Measurements from ENCODE around the gene SERP1. TPM values are rescaled to one million over a fixed set of nuclear protein-coding genes. Genes with fewer than 3 reads are reported as not detected.

Gene SERP1
- total RNA-seq, 1 experiment from 2014 or later = 144 TPM

DNA sequence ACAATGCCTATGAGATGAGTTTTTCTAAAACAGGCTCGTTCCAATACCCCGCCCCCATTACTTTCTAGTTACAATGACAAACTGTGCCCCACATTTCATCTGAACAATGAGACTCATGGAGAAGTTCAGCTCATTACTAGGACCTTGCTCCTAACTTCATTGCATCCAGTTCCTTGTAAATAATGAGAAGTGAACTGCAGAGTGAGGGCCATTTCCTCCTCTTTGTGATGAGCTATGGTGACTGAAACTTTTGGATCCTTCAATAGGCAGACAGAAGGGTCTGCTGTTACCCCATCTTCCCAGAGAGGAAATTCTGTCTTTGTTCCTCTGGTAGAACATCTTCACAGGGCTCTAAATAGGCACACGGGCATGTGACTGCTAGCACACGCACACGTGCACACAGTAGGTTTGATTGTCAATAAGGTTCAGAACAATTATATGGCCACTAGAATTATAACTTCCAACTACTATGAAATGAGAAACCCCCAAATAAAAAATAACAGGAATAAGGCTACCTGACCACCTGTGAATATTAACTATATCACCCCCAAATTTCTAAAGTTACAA lies 51.8 kb downstream of the SERP1 start:
- no peak for DNase-seq (ENCODE audit: extremely low read depth, low read depth)

Other genes starting within 250 kb of the SERP1 start
- gene TSC22D2, start 138.2 kb downstream of the SERP1 start, total RNA-seq (2014; rRNA removed; shearing (Covaris generic)) = 5.1 and 5.7 TPM in 2 replicates
- gene EIF2A, start 291 bp upstream of the SERP1 start, total RNA-seq (2014; rRNA removed; shearing (Covaris generic)) = 186 and 192 TPM in 2 replicates
- 91.4 and 101 TPM in 2 replicates for gene SELENOT, start 56.8 kb upstream of the SERP1 start, total RNA-seq (2014; rRNA removed; shearing (Covaris generic))
- not detected in 2 replicates for gene ERICH6, start 157.4 kb upstream of the SERP1 start, total RNA-seq (2014; rRNA removed; shearing (Covaris generic))
- gene SIAH2, start 216.7 kb upstream of the SERP1 start, total RNA-seq (2014; rRNA removed; shearing (Covaris generic)) = 23.0 and 28.3 TPM in 2 replicates

Data from NCI-H460 (cell line).